Stimulated activated CD8-positive, alpha-beta memory T cell treated with anti-CD3 and anti-CD28 coated beads, Interleukin-15, amount 100 ng/mL, for 4 hours (primary cell): Measurements from ENCODE around the gene FZD4.
"Not testable (repeated sequence)": the region's sequence is repeated elsewhere in the genome, so short reads cannot be mapped to it uniquely, and the experiment has no call there.

Source experiments
- DNase-seq, 2 donors: peaks; one replicate each; pipeline ENCODE4 v3.0.0-alpha.2; 2020; ENCODE audit warnings: low read depth in 2 of 2

Gene FZD4

DNA sequence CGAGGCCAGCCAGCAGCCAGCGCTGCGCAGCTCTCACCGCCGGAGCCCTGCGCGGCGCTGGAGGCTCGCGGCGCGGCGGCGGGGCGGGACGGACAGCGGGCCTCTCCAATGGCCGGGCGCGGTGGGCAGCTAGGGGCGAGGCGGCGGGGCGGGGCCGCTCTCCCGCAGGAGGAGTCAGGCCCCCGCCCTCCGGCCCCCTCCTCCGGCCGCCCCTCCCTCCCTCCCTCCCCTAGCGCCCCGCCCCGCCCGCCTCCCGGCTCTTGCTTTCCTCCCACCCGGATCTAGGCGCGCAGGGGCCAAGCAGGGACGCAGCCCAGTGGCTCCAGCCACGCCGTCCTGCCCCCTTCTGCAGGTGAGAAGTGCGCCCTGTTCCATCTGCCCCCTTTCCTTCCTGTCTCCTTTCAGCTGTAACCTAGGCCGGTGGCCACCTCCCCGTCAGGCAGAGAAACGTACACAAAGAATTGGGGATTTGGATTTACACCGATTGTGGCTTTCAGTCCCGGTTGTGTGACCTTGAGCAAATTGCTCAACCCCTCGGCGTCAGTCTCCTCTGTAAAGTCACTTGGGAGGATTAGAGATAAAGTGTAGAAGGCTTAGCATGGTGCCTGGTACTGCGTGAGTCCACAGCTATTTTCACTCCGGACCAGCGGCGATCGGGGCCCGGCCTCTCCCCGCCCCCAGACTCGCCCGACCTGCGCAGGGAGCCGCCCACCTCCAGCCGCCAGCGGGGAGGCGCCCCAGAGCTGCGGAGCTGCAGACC lies at the start of gene FZD4:
Gene FZD4 (minus strand): TSS at position 35 of the 760 bp plus-strand sequence. CDS start 310 bp downstream, outside the sequence.
- peak in 1 of 2 donors; percentile 19 for DNase-seq

DNA sequence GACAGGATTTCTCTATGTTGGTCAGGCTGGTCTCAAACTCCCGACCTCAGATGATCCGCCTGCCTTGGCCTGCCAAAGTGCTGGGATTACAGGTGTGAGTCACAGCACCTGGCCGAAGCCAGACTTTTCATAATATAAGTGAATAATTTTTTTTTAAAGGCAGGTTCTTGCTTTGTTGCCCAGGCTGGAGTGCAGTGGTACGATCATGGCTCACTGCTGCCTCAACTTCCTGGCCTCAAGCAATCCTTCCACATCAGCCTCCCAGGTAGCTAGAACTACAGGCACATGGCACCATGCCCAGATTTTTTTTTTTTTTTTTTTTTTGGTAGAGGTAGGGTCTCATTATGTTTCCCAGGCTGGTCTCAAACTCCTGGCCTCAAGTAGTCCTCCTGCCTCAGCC lies 49.1 kb upstream of the FZD4 start:
- not testable (repeated sequence) for DNase-seq

- no peak for DNase-seq
Observed at GRCh38 chr11:87002918-87003317, 47.7 kb upstream of the FZD4 start.

DNA sequence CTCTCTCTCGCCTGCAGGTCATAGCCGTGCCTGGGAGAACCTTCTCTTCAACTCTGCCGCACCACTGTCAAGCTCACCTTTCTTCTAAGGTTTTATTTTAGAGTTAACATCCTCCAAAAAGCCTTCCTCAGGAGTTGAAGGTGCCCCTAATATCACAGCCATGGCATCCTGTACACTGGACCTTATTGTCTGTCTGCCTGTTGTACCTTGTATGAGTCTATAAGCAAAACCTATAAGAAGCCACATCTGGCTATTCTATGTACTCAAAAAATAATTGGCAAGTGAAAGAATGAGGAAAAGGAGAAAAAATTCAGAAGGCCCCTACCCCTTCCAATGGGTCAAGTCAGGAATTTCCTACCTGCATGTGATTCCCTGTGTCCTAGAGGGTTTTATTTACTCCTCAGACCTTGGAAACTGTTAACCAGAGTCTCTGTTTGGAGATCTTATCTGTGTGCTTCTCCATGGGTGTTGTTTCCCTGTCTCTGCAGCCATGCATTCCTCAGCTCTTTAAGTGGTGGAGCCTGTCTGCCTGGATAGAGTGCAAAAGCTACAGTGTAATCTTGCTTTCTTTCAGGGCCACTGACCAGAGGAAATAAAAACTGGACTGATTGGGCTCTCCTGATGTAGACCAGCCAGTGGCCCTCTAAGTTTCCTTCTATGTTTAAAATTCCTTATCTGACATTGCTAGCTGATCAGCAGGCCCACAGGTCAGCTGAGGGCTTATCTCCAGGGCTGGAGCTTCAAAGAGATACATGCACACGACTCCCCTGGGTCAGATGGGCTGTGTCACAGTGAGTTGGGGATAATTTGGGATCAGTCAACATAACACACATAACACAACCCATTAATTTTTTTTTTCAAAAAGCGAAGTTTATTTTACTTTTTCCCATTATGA lies 44.9 kb upstream of the FZD4 start:
- no peak for DNase-seq

DNA sequence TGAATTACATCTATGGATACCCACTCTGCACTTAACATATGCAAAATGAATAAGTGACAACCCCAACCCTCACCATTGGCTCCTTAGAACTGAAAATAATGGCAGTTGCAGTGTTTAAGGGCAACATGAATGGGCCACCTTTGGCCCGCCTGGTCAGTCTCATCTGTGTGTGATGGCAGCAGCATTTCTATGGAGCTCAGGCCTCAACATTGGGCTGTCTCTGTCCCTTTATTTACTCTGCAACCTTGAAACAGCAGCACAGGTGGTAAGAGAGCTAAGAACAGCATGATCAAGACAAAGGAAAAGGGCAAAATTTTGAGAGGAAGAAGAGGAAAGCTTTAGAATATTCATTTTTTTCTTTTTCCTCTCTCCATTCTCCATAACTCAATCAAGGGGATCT lies 44.2 kb upstream of the FZD4 start:
- DNase-seq = no peak

DNA sequence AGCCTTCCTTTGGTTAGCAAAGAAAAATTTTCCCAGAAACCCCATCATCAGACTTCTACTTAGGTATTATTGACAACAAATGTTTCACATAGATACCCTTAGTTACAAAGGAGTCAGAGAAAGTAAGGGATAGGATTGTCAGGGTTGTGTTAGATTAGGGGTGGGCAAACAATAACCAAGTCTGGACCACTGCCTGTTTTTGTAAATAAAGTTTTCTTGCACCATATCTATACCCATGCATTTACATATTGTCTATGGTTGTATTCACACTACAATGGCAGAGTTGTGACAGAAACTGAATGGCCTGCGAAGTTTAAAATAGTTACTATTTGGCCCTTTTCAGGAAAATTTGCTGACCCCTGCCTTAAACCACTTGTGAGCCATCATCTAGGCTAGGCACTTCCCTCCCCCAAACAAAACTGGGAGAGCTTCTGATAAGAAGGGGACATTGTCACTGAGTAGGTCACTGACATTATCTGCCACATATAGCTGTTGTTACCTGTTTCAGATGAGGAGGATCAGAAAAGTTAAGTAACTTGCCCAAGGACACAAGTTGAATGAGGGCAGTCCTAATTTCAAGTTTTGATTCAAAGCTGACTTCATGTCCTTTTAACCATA lies 41.9 kb upstream of the FZD4 start:
- DNase-seq = no peak

DNA sequence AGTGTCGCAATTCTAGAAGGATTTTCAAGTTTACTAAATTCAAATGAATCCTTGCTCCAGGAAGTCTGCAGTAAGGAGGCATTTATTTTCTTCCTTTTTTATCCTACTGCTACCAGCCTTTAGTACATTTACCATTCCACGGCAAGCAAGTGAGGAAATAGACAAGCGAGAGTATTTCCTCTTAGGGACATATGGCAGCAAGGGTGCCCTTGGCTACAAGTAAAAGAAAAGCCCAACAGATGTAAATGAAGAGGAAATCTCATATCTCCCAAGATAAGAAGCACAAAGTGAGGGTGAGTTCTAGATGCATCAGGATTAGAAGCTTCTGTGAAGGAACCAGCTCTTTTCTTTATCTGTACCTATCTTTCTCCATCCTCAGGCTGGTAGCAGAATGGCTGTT lies 37.8 kb upstream of the FZD4 start:
- no peak for DNase-seq

DNA sequence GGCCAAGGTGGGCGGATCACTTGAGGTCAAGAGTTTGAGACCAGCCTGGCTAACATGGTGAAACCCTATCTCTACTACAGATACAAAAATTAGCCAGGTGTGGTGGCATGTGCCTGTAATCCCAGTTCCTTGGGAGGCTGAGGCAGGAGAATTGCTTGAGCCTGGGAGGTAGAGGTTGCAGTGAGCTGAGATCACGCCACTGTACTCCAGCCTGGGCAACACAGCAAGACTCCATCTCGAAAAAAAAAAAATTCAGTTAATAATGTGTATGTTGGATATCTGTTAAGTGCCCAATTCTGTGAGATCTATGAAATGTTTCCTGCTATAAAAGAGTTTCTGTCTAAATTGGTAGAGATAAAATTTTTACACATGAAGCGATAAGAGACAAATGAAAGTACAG lies 37.1 kb upstream of the FZD4 start:
- DNase-seq = not testable (repeated sequence)

- DNase-seq = no peak
Observed at GRCh38 chr11:86991341-86991740, 36.1 kb upstream of the FZD4 start.

GRCh38 chr11:86990515-86990914 lies 35.3 kb upstream of the FZD4 start:
- DNase-seq = no peak

DNA sequence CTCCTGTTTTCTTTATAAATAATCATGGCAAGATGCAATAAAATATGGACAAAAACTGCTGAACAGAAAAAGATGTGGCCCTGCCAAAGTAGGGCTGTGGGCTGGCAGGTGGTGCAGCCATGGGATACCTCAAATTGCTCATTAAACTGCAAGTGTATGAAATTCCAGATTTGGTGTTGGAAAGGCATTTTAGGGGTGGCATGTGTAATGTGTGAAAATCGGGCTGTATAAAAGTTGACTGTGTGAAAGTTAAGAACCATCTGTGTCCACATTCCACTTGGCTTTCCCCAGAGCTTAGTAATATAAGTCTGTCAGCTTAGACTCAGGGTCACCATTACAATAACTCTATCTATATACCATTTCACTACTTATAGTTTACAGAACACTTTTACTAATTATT lies 34.8 kb upstream of the FZD4 start:
- no peak for DNase-seq

- DNase-seq = no peak
Observed at GRCh38 chr11:86988351-86988881, 33.2 kb upstream of the FZD4 start.

DNA sequence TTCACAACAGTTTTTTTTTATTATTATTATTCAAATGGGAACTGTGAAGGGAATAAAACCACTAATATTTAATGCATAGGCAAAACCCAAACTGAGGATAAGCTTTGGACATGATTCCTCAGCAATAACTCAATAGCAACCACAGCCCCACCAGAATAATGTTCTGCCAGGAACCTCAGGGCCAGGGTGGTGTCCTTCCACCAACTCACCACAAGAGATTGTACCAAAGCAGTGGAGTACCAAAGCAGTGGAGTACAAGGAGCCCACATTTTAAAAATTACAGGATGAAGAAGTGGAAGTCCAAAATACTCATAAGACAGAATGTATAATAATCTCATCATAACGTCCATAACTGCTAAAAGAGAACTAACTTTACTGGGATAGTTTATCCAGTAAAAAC lies 32.5 kb upstream of the FZD4 start:
- DNase-seq = no peak

DNA sequence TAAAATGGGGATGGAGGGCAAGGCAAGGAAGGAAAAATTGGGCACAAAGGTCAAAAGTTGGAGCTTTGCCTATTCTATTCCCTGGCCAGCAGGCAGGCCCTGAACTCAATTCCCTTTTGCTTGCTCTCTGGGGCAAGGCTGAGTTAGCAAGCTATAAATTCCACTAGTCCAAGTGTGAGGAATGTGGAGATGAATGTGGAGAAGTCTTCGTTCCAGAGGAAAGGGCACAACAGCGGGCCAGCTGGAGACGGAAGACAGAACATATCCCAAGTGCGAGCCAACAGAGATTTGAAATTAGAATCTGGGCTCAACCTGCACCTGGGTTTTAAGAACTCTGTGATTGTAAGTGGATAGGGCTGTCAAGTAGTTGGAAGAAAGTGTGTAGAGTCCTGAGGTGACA lies 29.5 kb upstream of the FZD4 start:
- DNase-seq = no peak

DNA sequence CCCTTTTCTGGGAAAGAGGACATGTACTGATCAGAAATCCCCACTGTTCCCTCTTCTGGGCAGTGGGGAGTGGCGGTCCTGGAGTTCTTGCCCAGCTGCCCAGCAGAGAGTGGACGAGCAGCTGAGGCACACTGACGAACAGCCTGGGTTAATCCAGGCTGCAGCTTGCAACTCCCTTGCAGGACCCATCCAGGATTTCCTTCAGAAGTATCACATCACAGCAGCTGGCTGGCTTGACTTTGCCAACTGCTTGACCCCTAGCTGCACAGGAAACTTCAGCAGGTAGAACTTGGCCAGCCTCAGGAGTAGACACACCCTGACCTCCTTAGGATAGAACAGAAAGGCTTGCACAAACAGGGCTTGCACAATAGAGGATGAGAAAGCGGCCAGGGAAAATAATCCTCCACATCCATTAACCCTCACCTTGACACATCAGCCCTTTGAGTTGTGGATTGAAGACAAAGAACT lies 27.9 kb upstream of the FZD4 start:
- no peak for DNase-seq

DNA sequence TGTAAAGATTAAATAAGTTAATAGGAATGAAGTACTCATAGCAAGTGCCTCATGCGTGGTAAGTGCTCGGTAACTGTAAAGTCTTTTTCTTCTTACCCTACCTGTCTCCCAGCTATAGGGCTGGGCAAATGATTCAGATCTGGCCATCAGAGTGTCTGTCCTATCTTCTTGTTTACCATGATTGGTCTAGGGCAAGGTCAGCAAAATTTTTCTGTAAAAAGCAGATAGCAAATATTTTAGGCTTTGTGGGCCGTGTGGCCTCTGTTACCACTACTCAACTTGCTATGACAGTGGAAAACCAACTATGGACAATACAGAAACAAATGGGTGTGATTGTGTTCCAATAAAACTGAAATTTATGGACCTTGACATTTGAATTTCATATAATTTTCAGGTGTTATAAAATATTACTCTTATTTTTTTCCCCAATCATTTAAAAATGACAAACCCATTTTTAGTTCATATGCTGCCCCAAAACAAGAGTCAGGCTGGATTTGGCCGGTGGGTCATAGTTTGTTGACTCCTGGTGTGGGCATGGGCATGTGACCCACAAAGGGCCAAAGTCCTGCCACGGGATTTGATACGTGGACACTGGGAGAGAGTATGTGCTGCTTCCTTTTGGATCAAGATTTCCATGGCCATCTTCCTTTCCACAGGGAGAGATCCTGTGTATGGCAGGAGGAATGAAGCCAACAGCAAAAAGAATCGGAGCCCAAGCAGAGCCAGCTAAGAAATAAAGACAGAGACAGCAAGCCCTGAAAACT lies 26.8 kb upstream of the FZD4 start:
- no peak for DNase-seq

DNA sequence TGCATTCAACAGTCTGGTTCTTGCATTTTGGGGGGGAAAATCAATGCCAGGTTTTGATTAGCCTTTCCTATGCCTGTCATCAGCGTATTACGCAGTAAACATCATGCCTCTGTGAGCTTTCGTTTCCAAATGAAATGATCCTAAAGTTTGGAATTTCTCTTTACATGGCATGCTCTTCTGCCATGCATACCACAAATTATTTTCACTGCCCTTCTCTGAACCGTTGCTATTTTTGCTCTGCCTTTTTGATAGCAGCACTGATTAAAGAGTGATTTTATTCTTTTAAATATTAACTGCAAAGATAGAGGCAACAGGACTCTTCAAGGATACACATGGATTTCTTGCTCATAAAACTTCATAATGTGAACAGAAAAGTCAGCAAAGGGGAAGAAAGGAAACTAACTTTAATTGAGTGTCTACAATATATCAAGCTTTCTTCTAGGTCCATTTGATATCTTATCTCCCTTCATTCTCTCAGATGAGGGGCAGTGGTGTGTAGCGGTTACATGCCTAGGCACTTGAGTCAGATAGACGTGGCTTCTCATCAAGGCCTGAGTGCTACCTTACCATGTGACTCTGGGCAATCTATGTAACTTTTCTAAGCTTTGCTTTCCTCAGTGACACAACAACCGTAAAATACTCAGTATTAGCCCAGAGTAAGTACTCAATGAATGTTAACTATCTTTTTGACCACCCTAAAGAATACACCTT lies 25.0 kb upstream of the FZD4 start:
- no peak for DNase-seq

DNA sequence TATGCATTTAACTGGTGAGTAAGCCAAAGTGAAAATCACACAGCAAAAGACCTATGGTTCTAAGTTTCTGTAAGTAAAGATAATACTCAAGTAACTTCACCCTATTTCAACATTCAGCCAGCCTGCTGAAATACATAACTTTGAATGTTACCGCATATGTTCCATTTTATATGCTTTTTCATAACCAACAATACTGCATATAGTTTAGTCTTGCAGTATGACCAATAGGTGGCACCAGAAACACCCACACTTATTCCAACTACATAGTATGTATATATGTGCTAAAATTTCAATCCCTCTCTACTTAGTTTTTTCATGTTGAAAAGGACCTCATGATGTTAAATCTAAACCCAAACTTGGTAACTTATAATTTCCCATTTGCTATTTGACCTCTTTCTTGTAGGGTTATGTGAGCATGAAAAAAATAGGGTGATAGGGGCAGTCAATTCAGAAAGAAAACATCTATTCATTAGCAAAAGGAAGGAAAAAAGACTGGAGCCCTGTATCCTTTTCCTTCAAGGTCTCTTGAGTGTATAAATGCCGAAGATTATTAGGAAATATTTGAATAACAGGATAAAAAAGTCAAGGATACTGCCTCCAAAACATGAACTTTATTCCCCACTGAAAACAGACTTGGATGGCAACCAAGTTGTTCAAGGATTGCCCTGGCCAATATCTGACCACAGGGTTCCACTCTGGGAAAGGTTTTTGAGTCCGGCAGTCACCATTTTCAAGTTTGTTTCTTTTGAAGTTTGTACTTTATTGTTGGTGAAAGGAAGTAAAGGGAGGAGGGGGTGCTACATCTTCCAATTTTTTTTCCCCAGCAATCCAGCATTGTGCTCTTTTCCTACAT lies 23.8 kb upstream of the FZD4 start:
- no peak for DNase-seq

DNA sequence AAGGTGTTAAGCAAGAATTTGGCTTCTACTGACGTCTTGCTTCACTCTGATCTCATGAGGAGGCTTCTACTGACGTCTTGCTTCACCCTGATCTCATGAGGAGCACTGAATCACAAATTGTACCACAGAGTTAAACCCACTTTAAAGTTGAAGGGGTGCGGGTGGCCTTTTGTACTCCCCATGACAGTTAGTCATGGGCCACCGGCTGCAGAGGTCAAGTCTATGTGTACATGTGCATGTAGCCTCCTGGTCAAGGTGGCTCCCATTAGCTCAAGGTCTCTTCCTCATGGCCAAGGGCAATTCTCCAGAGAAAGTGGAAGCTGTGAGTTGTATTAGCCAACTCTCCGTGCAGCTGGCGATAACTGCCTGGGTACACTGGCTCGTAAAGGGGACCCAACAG lies 23.1 kb upstream of the FZD4 start:
- no peak for DNase-seq
